ENCODE results near the gene SPTBN5. TPM values are rescaled to one million over a fixed set of nuclear protein-coding genes. Genes with fewer than 3 reads are reported as not detected.

Gene SPTBN5
- total and polyA plus RNA-seq, 2 experiments from 2014 or later = 0.57 to 1.1 TPM

GRCh38 chr15:41806291-41807181 is 87.3 kb downstream of the SPTBN5 start:
- H2AFZ ChIP-seq = no peak overlapping the region
- H3F3A ChIP-seq (replicated peaks; ENCODE audit: low read depth) = no peaks in the 10 kb centered on the region
- no peaks in the 10 kb centered on the region for H3K9me2 ChIP-seq (ENCODE audit: insufficient read depth)
- Mint-ChIP-seq H3K9me3 (no peaks in the 10 kb centered on the region; the same call in 2 of the 3 replicates), H3K4me1 (peaks cover 9% of the 10 kb centered on the region), H3K27ac (no peak overlapping the region), H3K4me3 (no peak overlapping the region), H3K36me3 (ENCODE audit: low read depth) (no peaks in the 10 kb centered on the region), H3K27me3 (ENCODE audit: insufficient read depth, low read depth, poor library complexity) (peaks cover 7% of the 10 kb centered on the region)
- H3K4me1 ChIP-seq (ENCODE audit: insufficient read depth) = no peaks in the 10 kb centered on the region
- ATAC-seq = peak; percentile 84
- H3K4me3 ChIP-seq = no peak overlapping the region
- DNase-seq (ENCODE audit: low spot score) = peak; percentile 54
- no peaks in the 10 kb centered on the region for H3K79me2 ChIP-seq (replicated peaks; ENCODE audit: insufficient read depth)
- no peaks in the 10 kb centered on the region; the same call in 1 of the 2 replicates for H4K20me1 ChIP-seq (replicated peaks; ENCODE audit: insufficient read depth)
- no peaks in the 10 kb centered on the region for H3K36me3 ChIP-seq (ENCODE audit: insufficient read depth)
- TF ChIP-seq ZNF462 (CRISPR knock-in tag; IDR thresholded peaks at IDR 0.05) (no peak), ZNF114 (CRISPR knock-in tag; IDR thresholded peaks at IDR 0.05) (no peak), CTCF (conservative IDR thresholded peaks at IDR 0.05; ENCODE audit: low read depth in 2 of 2) (peak; percentile 37 to 75; a peak in 3 of 4 replicates)
- H3K27ac ChIP-seq (ENCODE audit: low read depth) = no peak overlapping the region
- no peaks in the 10 kb centered on the region for H3K27me3 ChIP-seq (ENCODE audit: insufficient read depth)
- H3K4me2 ChIP-seq = no peak overlapping the region
